HEK293 (cell line): Measurements from ENCODE around the gene PIGP.

Experiments used
- HOXA7 ChIP-seq: sonication (generic); formaldehyde crosslinking; IDR thresholded peaks from 2 replicates; pipeline ENCODE4 v1.8.1; 2022; ENCODE audit warnings: missing genetic modification reagents, borderline replicate concordance
- YY1 ChIP-seq: fragments of 450-650 bp; formaldehyde crosslinking; IDR thresholded peaks from 2 replicates; pipeline ENCODE4 v1.5.1; 2018; ENCODE audit warnings: missing biosample characterization, missing genetic modification characterization
- ZNF121 ChIP-seq: fragments of 450-650 bp; formaldehyde crosslinking; IDR thresholded peaks from 2 replicates; pipeline ENCODE4 v1.5.1; 2016; ENCODE audit warnings: missing biosample characterization, missing genetic modification characterization
- ZNF133 ChIP-seq: fragments of 450-650 bp; formaldehyde crosslinking; IDR thresholded peaks from 2 replicates; pipeline ENCODE4 v1.5.1; 2016; ENCODE audit warnings: missing biosample characterization, missing genetic modification characterization
- ZNF292 ChIP-seq: fragments of 450-650 bp; formaldehyde crosslinking; IDR thresholded peaks from 2 replicates; pipeline ENCODE4 v1.5.1; 2016; ENCODE audit warnings: low read depth, missing biosample characterization, missing genetic modification characterization, borderline replicate concordance
- ZNF335 ChIP-seq: fragments of 450-650 bp; formaldehyde crosslinking; conservative IDR thresholded peaks from 2 replicates; pipeline ENCODE4 v1.5.1; 2016; ENCODE audit warnings: missing biosample characterization, missing genetic modification characterization
- ZNF530 ChIP-seq: fragments of 450-650 bp; formaldehyde crosslinking; IDR thresholded peaks from 2 replicates; pipeline ENCODE4 v1.5.1; 2016; ENCODE audit warnings: low read depth, missing biosample characterization, missing genetic modification characterization
- TF ChIP-seq, protein P1 (sequence below): fragments of 450-650 bp; formaldehyde crosslinking; IDR thresholded peaks from 2 replicates; pipeline ENCODE4 v1.5.1; 2016; ENCODE audit warnings: missing biosample characterization, missing genetic modification characterization
- TF ChIP-seq, protein P2 (sequence below): fragments of 450-650 bp; formaldehyde crosslinking; IDR thresholded peaks from 2 replicates; pipeline ENCODE4 v1.5.1; 2016; ENCODE audit warnings: missing biosample characterization, missing genetic modification characterization

DNA sequence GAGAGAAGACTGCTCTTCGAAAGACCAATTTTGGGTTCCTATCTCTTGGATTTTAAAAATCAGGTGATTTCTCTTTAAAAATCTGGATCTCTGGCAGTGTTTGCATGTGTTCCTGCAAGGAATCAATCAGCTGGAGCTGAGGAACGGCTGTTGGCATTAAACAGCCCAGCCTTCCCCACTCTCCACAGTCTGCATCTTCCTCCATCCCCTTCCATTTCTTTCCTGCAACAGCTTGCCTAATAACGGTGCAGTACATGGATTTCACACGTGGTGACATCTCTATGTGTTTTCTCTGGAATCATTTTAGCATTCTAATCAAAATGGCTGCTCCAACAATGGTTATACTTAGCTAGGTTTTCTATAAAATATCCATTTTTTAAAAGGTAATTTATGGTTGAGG, 46.4 kb downstream of the PIGP start:
- TF ChIP-seq, protein P1, sequence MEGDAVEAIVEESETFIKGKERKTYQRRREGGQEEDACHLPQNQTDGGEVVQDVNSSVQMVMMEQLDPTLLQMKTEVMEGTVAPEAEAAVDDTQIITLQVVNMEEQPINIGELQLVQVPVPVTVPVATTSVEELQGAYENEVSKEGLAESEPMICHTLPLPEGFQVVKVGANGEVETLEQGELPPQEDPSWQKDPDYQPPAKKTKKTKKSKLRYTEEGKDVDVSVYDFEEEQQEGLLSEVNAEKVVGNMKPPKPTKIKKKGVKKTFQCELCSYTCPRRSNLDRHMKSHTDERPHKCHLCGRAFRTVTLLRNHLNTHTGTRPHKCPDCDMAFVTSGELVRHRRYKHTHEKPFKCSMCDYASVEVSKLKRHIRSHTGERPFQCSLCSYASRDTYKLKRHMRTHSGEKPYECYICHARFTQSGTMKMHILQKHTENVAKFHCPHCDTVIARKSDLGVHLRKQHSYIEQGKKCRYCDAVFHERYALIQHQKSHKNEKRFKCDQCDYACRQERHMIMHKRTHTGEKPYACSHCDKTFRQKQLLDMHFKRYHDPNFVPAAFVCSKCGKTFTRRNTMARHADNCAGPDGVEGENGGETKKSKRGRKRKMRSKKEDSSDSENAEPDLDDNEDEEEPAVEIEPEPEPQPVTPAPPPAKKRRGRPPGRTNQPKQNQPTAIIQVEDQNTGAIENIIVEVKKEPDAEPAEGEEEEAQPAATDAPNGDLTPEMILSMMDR (tag by site-specific recombination), result no peak
- TF ChIP-seq ZNF530 (tag by site-specific recombination) (no peak), ZNF121 (no peak), ZNF133 (no peak), ZNF335 (tag by site-specific recombination) (no peak), YY1 (tag by site-specific recombination) (no peak), ZNF292 (tag by site-specific recombination) (no peak), HOXA7 (CRISPR knock-in tag) (no peak)
- TF ChIP-seq, protein P2, sequence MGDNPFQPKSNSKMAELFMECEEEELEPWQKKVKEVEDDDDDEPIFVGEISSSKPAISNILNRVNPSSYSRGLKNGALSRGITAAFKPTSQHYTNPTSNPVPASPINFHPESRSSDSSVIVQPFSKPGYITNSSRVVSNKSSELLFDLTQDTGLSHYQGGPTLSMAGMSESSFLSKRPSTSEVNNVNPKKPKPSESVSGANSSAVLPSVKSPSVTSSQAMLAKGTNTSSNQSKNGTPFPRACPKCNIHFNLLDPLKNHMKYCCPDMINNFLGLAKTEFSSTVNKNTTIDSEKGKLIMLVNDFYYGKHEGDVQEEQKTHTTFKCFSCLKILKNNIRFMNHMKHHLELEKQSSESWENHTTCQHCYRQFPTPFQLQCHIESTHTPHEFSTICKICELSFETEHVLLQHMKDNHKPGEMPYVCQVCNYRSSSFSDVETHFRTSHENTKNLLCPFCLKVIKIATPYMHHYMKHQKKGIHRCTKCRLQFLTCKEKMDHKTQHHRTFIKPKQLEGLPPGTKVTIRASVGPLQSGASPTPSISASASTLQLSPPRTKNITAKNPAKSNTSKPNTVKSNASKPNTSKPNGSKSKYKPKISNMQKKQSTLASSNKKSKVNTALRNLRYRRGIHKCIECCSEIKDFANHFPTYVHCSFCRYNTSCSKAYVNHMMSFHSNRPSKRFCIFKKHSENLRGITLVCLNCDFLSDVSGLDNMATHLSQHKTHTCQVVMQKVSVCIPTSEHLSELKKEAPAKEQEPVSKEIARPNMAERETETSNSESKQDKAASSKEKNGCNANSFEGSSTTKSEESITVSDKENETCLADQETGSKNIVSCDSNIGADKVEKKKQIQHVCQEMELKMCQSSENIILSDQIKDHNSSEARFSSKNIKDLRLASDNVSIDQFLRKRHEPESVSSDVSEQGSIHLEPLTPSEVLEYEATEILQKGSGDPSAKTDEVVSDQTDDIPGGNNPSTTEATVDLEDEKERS, result no peak
